ENCODE results near the gene WDR4.
"Not testable (repeated sequence)": the region's sequence is repeated elsewhere in the genome, so short reads cannot be mapped to it uniquely, and the experiment has no call there.

WDR4 gene

DNA sequence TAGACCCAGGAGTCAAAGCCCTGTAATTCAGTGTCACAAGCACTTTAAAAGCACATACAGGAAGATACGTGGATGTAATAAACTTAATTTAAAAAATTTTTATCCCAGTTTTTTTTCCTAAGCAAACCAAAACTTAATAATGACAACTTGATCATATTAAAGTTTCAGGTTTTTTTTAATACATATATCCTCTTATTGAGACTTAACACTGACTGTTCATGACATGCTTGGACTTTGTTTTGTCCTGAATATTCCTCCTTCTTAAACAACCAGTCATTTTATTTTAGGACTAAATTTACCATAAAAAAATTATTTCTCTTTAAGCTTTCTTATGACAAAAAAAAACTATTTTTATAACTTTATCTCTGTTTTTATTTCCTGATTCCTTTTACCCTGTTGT, 64.1 kb downstream of the WDR4 start:
- no peak for DNase-seq (ENCODE audit: low read depth, low spot score)

DNA sequence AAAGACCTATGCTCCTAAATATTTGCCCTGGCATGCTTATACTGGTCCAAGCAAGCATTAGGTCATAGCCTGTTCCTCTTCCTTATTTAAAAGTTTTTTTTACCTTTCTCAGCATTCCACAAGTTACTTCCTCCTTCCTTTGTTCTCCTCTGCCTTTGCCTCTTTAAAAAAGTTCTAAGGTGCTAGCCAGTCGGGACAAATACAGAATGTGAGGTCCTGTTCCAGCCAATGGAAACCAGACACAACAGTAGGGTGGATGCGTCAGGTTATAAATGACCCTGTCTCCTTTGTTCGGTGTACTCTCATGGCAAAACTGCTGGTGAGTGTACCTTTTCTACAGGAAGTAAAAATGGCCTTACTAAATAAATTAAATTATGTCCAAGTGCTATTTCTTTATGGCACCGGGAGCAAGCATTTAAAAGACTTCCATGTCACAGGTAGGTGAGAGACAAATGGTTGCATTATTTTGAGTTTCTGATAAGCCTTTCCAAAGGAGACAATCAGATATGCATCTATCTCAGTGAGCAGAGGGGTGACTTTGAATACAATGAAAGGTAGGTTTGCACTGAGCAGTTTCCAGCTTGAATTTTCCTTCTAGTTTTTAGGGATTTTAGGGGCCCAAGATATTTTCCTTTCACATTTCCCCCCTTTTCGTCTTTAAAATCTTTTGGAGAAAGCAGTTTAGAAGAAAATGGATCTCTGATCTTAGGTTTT, 66.7 kb downstream of the WDR4 start:
- DNase-seq (ENCODE audit: low read depth, low spot score): not testable (repeated sequence)

DNA sequence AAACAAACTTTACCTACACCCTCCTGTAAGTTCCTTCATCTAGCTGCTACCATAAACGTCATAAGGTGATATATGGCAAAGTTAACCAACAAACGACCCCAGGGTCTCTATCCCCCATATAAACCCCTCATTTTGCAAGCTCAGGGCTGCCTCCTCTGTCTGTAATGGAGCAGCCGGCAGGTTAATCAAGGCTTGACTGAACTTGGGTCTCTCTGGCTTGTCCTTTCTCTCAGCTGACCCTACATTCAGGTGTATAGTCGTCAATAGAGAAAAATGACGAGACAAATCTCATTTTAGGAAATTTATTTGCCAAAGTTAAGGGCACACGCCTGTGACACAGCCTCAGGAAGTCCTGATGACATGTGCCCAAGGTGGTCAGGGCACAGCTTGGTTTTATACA, 67.4 kb downstream of the WDR4 start:
- no peak for DNase-seq (ENCODE audit: low read depth, low spot score)

DNA sequence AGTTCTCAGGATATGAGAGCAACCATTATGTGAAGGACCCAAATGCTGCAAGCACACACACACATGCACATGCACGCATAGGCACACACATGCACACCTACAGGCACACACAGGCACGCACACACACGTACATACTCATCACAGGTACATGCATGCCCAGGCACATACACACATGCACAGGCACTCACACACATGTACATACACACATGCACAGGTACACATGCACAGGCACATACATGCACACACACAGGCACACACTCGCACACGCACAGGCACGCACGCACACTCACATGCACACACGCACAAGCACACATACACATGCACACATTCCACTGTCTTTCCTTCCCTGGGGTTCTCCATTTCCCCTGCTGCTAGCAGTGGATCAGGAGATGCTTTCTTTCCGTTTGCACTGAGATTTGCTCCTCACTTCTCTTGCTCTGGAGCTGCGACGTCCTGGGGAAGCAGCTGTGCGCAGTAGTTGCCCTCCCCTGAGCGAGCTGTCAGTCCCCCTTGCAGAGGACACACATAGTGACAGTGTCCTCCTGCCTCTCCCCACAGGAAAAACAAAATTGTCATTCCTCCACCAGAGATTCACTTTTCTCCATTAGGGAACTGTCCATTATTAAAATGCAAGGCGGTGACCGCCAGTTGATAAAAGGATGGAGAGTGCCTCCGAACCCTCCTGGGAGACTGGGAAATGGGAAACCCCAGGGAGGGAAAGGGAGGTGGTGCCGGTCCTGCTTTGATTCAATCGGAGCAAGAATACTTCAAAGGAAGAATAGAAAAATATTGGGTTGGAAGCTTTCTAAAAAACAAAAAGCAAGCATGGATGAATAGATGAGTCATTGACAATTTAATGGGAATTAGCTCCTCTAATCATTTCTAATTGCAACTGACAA, 69.5 kb downstream of the WDR4 start:
- no peak for DNase-seq (ENCODE audit: low read depth, low spot score)

DNA sequence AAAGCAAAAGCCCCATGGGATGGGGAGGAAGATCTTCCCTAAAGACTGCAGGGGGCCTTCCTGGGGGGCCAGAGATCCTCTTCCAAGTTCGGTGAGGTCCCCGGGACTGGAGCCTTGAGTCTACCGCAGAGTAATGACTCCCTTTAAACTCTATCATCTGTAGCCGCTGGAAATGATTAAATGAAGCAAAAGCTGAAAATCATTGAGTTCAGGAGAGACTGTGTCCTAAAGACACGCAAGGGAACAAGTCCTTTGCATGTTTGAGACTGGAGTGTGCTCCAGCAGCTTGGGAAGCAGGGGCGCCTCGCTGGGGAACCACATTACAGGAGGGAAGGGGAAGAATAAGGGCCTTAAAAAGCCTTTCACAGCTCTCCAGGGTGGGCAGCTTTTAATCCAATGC, 70.2 kb downstream of the WDR4 start:
- no peak for DNase-seq (ENCODE audit: low read depth, low spot score)

DNA sequence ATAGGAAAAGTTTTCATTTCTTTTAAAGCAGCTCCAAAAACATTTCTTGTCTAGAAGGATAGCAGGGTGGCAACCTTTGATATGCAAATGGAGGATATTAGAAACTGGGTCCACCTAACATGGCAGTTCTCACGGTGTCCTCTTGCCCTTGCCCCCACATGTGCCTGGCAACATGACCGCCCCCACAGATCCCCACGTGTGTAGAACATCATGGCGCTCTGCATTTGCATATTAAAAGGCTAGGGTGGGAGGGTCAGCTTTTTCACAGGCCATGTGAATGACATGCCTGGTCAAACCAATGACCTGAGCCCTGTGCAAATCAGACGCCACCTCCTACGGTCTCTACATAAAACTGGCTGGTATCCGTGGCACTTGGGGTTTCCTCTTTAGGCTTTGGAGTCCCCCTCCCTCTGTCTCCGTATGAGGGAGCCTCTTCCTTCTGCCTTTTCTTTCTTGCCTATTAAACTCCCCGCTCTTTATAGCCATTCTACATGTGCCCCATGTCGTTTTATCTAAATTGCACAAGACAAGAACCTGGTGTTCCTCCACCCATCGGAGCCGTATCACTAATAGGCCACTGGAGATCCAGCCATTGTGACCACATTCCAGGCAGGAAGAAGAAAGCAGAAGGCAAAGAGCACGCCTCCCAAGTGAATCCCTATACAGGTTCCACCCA, 71.3 kb downstream of the WDR4 start:
- no peak for DNase-seq (ENCODE audit: low read depth, low spot score)

DNA sequence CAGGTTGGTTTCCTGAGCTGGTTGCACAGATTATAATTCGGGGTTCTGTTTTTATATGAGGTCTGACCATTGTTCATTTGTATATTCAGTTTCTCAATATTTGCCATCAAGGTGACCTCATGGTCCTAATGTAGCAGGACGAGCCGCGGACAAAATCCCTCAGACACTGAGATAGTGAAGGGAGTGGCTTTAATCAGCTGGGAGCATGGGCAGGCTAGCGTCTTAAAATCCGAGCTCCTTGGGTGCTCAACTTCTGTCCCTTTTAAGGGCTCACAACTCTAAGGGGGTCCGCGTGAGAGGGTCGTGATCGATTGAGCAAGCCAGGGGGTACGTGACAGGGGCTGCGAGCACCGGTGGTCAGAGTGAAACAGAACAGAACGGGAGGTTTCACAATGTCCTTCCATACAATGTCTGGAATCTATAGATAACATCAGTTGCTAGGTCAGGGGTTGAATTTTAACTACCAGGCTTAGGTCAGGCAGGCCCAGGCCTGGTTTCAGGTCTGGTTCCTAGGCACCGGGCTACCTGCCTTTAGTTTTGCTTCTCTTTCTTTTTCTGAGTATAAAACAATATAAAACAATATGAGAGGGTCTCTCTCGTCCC, 71.9 kb downstream of the WDR4 start:
- not testable (repeated sequence) for DNase-seq (ENCODE audit: low read depth, low spot score)

DNA sequence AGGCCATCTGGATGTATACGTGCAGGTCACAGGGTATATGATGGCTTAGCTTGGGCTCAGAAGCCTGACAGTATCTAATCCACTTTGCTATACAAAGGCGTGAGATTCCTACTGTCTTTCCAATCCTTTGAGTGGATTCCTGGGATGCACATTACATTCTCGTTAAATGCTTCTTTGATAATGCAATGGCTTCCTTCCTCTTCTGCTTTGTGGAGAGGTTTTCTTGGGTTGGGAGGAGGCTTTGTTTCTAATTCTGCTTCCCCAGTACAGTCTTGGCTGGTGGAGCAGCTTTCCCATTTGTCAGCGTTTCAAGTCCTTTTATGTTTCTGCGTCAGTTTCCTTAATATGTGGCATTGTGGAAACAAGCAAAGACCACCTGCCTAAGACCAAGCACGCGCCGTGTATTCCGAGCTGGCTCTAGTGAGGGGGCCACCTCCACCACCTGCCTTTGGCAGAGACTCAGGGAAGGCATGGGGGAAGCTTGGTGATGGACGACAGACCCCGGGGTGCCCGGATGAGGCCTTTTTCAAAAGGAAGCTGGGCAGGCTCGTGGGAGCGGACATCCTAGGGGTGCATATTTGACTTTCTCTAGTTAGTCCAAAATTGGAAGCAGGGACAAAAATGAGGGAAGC, 72.7 kb downstream of the WDR4 start:
- no peak for DNase-seq (ENCODE audit: low read depth, low spot score)

DNA sequence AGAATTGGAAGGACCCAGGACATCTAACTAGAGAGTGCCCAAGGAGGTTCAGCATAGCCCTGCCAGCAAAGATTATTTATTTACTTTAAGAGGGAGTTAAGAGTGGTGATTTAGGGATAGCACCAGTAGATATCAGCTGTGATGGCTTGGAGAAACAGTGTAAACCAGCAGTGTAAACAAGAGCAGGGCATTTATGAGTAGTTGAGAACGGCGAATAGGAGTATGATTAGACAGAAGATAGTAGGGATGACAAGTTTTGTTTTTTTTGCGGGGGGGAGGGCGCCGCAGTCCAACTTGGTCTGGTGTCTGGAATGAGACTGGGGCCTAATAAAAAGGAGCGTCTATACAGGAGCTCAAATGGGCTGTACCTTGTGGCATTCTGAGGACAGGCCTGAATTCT, 77.7 kb downstream of the WDR4 start:
- not testable (repeated sequence) for DNase-seq (ENCODE audit: low read depth, low spot score)

DNA sequence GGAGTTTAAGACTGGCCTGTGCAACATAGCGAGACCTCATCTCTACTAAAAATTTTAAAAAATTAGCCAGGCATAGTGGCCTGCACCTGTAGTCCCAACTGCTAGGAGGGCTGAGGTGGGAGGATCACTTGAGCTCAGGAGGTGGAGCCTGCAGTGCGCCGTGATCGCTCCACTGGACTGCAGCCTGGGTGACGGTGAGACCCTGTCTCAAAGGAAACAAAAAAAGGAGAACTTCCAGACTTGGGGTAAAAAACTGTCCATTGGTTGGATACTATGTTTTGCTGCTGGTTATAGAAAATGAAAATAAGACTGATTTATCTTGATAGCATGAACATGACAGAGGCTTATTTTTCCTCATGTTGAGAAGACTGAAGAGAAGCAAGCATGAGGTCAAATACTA, 79.4 kb downstream of the WDR4 start:
- DNase-seq (ENCODE audit: low read depth, low spot score): no peak

DNA sequence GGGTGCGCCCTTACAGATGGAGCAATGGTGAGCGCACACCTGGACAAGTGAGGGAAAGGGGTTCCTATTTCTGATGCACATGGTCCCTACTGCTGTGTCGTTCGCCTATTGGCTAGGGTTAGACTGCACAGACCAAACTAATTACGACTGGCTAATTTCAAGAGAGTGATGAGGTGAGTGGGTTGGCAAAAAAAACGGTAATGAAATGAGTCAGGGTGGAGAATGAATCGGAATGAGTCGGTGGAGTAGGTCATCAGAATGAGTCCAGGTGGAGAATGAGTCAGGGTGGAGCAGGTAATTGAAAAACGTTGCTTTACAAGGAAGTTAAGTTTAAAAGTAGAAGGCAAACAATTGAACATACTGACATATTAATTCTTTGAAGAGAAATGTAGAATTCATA, 79.8 kb downstream of the WDR4 start:
- no peak for DNase-seq (ENCODE audit: low read depth, low spot score)

Data from iPS DF 19.7 (cell line).